GM23338 (cell line): ENCODE results near the gene GRHL3. TPM values are rescaled to one million over a fixed set of nuclear protein-coding genes. Genes with fewer than 3 reads are reported as not detected.

Experiments
- ATAC-seq: fragments of 200-7000 bp; cut with Tn5 transposase; 3 replicates; pipeline ENCODE4 v1.9.1; 2020
- DNase-seq: peaks from one replicate; pipeline ENCODE4 v3.0.0-alpha.2; 2015; ENCODE audit warnings: low spot score
- H2AFZ ChIP-seq: fragments of 200-600 bp; sonication (generic); 2 replicates; pipeline ENCODE4 v1.8.0; 2016; ENCODE audit warnings: antibody characterized with exemption, mild to moderate bottlenecking, moderate library complexity
- H3F3A ChIP-seq: fragments of 200-600 bp; sonication (generic); replicated peaks from 2 replicates; pipeline ENCODE4 v1.8.0; 2017; ENCODE audit warnings: antibody characterized with exemption, mixed run types, low read depth
- H3K27ac ChIP-seq: fragments of 200-600 bp; sonication (generic); 2 replicates; pipeline ENCODE4 v1.6.1; 2016; ENCODE audit warnings: low read depth
- H3K27me3 ChIP-seq: fragments of 200-600 bp; sonication (generic); 2 replicates; pipeline ENCODE4 v1.8.0; 2016; ENCODE audit warnings: mild to moderate bottlenecking, mixed run types, moderate library complexity; ENCODE audit not compliant: insufficient read depth
- H3K36me3 ChIP-seq: fragments of 200-600 bp; sonication (generic); 2 replicates; pipeline ENCODE4 v1.8.0; 2016; ENCODE audit warnings: mild to moderate bottlenecking; ENCODE audit not compliant: insufficient read depth
- H3K4me1 ChIP-seq: fragments of 200-600 bp; sonication (generic); 2 replicates; pipeline ENCODE4 v1.8.0; 2016; ENCODE audit warnings: mild to moderate bottlenecking, moderate library complexity; ENCODE audit not compliant: insufficient read depth
- H3K4me2 ChIP-seq: fragments of 200-600 bp; sonication (generic); 2 replicates; pipeline ENCODE4 v1.7.1; 2017; ENCODE audit warnings: mixed run types
- H3K4me3 ChIP-seq: fragments of 200-600 bp; sonication (generic); 2 replicates; pipeline ENCODE4 v1.6.1; 2016; ENCODE audit warnings: mixed run types
- H3K79me2 ChIP-seq: fragments of 200-600 bp; sonication (generic); replicated peaks from 2 replicates; pipeline ENCODE4 v1.8.0; 2017; ENCODE audit warnings: mild to moderate bottlenecking; ENCODE audit not compliant: insufficient read depth
- H3K9me2 ChIP-seq: fragments of 200-600 bp; sonication (generic); 2 replicates; pipeline ENCODE4 v1.8.0; 2017; ENCODE audit not compliant: insufficient read depth
- H4K20me1 ChIP-seq: fragments of 200-600 bp; sonication (generic); replicated peaks from 2 replicates; pipeline ENCODE4 v1.8.0; 2017; ENCODE audit warnings: mild to moderate bottlenecking; ENCODE audit not compliant: insufficient read depth
- H3K27ac Mint-ChIP-seq: 2 replicates; pipeline ENCODE4 v1.8.0; 2020; ENCODE audit warnings: inconsistent platforms, mild to moderate bottlenecking, moderate library complexity, mixed read lengths
- H3K27me3 Mint-ChIP-seq: 3 replicates; pipeline ENCODE4 v1.8.0; 2022; ENCODE audit warnings: low read depth, mild to moderate bottlenecking, moderate library complexity, mixed read lengths, inconsistent platforms; ENCODE audit not compliant: insufficient read depth, poor library complexity
- H3K36me3 Mint-ChIP-seq: 3 replicates; pipeline ENCODE4 v1.8.0; 2021; ENCODE audit warnings: low read depth, mild to moderate bottlenecking, inconsistent platforms, moderate library complexity, mixed read lengths
- H3K4me1 Mint-ChIP-seq: 3 replicates; pipeline ENCODE4 v1.8.0; 2020; ENCODE audit warnings: mild to moderate bottlenecking, inconsistent platforms, mixed read lengths
- H3K4me3 Mint-ChIP-seq: 3 replicates; pipeline ENCODE4 v1.8.0; 2021; ENCODE audit warnings: moderate library complexity, mild to moderate bottlenecking, inconsistent platforms, mixed read lengths
- H3K9me3 Mint-ChIP-seq: 3 replicates; pipeline ENCODE4 v1.8.0; 2020; ENCODE audit warnings: moderate library complexity, mild to moderate bottlenecking, inconsistent platforms, mixed read lengths
- CTCF ChIP-seq, 2 experiments: fragments of 200-600 bp in 1 of 2; sonication (generic) in 1 of 2; conservative IDR thresholded peaks; 2 replicates each; pipeline versions ENCODE4 v1.5.1 to v1.6.1; 2016 to 2017; ENCODE audit warnings: antibody characterized with exemption in 2 of 2, low read depth in 2 of 2, mild to moderate bottlenecking in 2 of 2, moderate library complexity in 1 of 2
- JUNB ChIP-seq: IDR thresholded peaks from one replicate; pipeline ENCODE4 v1.6.1; 2016; ENCODE audit warnings: antibody characterized with exemption; ENCODE audit not compliant: unreplicated experiment
- REST ChIP-seq: IDR thresholded peaks from one replicate; pipeline ENCODE4 v1.6.1; 2018; ENCODE audit warnings: antibody characterized with exemption; ENCODE audit not compliant: unreplicated experiment
- STAT1 ChIP-seq: IDR thresholded peaks from one replicate; pipeline ENCODE4 v1.6.1; 2016; ENCODE audit warnings: antibody characterized with exemption; ENCODE audit not compliant: unreplicated experiment
- ZNF331 ChIP-seq: fragments of 250-450 bp; sonication (Bioruptor Pico); IDR thresholded peaks from 2 replicates; pipeline ENCODE4 v1.5.0; 2020; ENCODE audit warnings: low read depth, mild to moderate bottlenecking, moderate library complexity
- polyA plus RNA-seq: library from polyadenylated mRNA; unstranded; fragments of >200 nt; fragmentation: Nextera tagmentation; extraction: Ambion mirVana; gene quantifications from 2 replicates; pipeline ENCODE4 v1.2.1, GENCODE V29; 2016
- total RNA-seq: library from RNA; depleted of rRNA; stranded (reverse); fragments of >200 nt; shearing (Covaris generic); gene quantifications from 2 replicates; pipeline ENCODE4 v1.2.3, GENCODE V29; 2014
- TF ChIP-seq, protein P1 (sequence below): IDR thresholded peaks from 2 replicates; pipeline ENCODE4 v1.6.1; 2016; ENCODE audit warnings: antibody characterized with exemption

Gene GRHL3
- total and polyA plus RNA-seq, 2 experiments from 2014 or later, result 0.78 to 1.1 TPM

GRCh38 chr1:24311234-24311633 is 7.9 kb upstream of the GRHL3 start:
- Histone ChIP-seq H3K4me2 (no peak overlapping the region), H3K79me2 (no peaks in the 10 kb centered on the region), H3K9me2 (0 out of 2 replicates have a peak, but pooled peaks cover 3% of the 10 kb centered on the region), H3K27me3 (no peaks in the 10 kb centered on the region), H3K27ac (no peak overlapping the region), H3F3A (no peaks in the 10 kb centered on the region), H2AFZ (no peak overlapping the region), H3K4me3 (no peak overlapping the region), H3K36me3 (no peaks in the 10 kb centered on the region), H4K20me1 (no peaks in the 10 kb centered on the region), H3K4me1 (peaks cover 41% of the 10 kb centered on the region)
- no peaks in the 10 kb centered on the region for H3K9me3 Mint-ChIP-seq
- H3K27me3 Mint-ChIP-seq, result peaks cover 6% of the 10 kb centered on the region
- no peak overlapping the region for H3K27ac Mint-ChIP-seq
- no peak overlapping the region for H3K4me3 Mint-ChIP-seq
- no peaks in the 10 kb centered on the region for H3K36me3 Mint-ChIP-seq
- DNase-seq (no peak), ATAC-seq (no peak)
- peaks cover 47% of the 10 kb centered on the region for H3K4me1 Mint-ChIP-seq
- TF ChIP-seq JUNB (no peak), ZNF331 (CRISPR knock-in tag) (no peak), CTCF (conservative IDR thresholded peaks at IDR 0.05; ENCODE audit: low read depth in 2 of 2) (no peak)

DNA sequence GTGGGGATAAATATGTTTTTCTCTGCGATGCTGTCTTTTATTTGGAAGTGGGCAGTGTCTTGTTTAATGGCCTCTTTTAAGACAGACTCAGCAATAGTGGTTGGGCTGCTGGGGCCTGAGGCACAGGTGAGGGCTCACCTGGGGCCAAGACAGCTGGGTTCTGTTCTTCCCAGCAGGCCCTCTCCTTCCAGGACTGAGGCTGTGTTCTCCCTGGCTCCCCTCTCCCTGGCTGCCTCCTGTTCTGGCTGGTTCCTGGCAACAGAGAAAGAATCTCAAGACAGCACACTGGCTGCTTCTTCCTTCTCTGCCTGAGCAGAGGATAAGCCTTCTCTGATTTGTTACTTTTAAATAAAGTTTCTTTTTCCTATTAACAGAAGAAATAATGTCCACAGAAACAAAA is 7.4 kb upstream of the GRHL3 start:
- no peak overlapping the region for H3K27ac ChIP-seq
- peak; percentile 70 for ATAC-seq
- TF ChIP-seq, protein P1, sequence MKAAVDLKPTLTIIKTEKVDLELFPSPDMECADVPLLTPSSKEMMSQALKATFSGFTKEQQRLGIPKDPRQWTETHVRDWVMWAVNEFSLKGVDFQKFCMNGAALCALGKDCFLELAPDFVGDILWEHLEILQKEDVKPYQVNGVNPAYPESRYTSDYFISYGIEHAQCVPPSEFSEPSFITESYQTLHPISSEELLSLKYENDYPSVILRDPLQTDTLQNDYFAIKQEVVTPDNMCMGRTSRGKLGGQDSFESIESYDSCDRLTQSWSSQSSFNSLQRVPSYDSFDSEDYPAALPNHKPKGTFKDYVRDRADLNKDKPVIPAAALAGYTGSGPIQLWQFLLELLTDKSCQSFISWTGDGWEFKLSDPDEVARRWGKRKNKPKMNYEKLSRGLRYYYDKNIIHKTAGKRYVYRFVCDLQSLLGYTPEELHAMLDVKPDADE, result no peak
- TF ChIP-seq REST (no peak), ZNF331 (CRISPR knock-in tag) (no peak), CTCF (conservative IDR thresholded peaks at IDR 0.05; ENCODE audit: low read depth in 2 of 2) (no peak), STAT1 (no peak)

More for the DNA sequence above, 7.4 kb upstream of the GRHL3 start:
- Mint-ChIP-seq H3K9me3 (no peaks in the 10 kb centered on the region), H3K4me3 (no peak overlapping the region), H3K4me1 (peaks cover 49% of the 10 kb centered on the region), H3K27ac (peak overlapping the region; percentile 33; the same call in 1 of the 2 replicates), H3K27me3 (peaks cover 6% of the 10 kb centered on the region), H3K36me3 (no peaks in the 10 kb centered on the region)
- Histone ChIP-seq H3F3A (no peaks in the 10 kb centered on the region), H3K4me2 (no peak overlapping the region), H3K79me2 (no peaks in the 10 kb centered on the region), H4K20me1 (no peaks in the 10 kb centered on the region), H2AFZ (no peak overlapping the region), H3K27me3 (no peaks in the 10 kb centered on the region), H3K36me3 (no peaks in the 10 kb centered on the region), H3K9me2 (0 out of 2 replicates have a peak, but pooled peaks cover 3% of the 10 kb centered on the region), H3K4me1 (peaks cover 41% of the 10 kb centered on the region), H3K4me3 (no peak overlapping the region)
- no peak for DNase-seq
